ENCODE data around the gene DIP2A.

GRCh38 chr21:46477765-46478164 is 19.1 kb downstream of the DIP2A start:
- TF ChIP-seq POLR2A (IDR thresholded peaks at IDR 0.05) (no peak), CTCF (IDR thresholded peaks at IDR 0.05) (no peak)
